GM12878 (cell line): ENCODE measurements around the gene DRD3.

Source experiments
- GABPA ChIP-seq: IDR thresholded peaks from 2 replicates; pipeline ENCODE4 v1.6.1; 2014; ENCODE audit warnings: antibody characterized with exemption, low read depth, mild to moderate bottlenecking, inconsistent platforms
- MXI1 ChIP-seq: fragments of 150-350 bp; IDR thresholded peaks from 2 replicates; pipeline ENCODE4 v1.6.1; 2011; ENCODE audit warnings: low read depth, mild to moderate bottlenecking, inconsistent platforms, low read length, improper control_type of control experiment
- MYC ChIP-seq: IDR thresholded peaks from 2 replicates; pipeline ENCODE4 v1.6.1; 2011; ENCODE audit warnings: mild to moderate bottlenecking, low read length, moderate library complexity, inconsistent platforms; ENCODE audit not compliant: insufficient read depth, insufficient replicate concordance, insufficient read length, severe bottlenecking
- NR2C1 ChIP-seq: fragments of 450-650 bp; IDR thresholded peaks from 2 replicates; pipeline ENCODE4 v1.6.1; 2017; ENCODE audit warnings: antibody characterized with exemption, mild to moderate bottlenecking, moderate library complexity
- POLR2AphosphoS5 ChIP-seq: IDR thresholded peaks from 2 replicates; pipeline ENCODE4 v1.6.1; 2011; ENCODE audit warnings: mild to moderate bottlenecking, low read length, inconsistent platforms
- SP1 ChIP-seq: IDR thresholded peaks from one replicate; pipeline ENCODE4 v1.6.1; 2011; ENCODE audit warnings: low read depth, low read length

DNA sequence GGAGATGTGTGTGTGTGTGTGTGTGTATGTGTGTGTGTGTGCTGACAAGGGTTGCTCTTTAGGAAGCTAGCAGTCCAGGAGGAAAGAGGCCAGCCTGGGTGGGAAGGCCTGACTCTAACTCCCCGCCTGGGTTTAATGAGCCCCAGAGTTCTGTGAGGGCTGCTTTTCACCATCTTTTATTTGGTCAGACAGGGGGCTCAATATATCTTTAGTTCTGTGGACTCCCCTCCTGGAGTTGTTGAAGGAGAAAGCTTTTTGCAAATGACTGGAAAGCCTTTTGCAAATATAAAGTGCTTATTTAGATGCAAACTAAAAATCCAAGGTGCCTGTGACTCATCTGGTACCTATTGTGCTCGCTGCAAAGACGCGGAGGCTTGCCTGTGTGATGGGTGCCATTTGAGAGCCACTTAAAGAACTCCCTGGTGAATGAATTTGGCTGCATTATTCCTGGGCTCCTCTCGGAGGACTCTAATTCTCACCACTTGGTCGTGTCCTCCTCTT is 24.5 kb downstream of the DRD3 start:
- no peak for TF ChIP-seq MYC
- no peak for TF ChIP-seq NR2C1
- no peak for TF ChIP-seq POLR2AphosphoS5
- no peak for TF ChIP-seq SP1
- TF ChIP-seq MXI1: no peak
- no peak for TF ChIP-seq GABPA
